K562 (cell line): Measurements from ENCODE around the gene PKD1. TPM values are rescaled to one million over a fixed set of nuclear protein-coding genes. Genes with fewer than 3 reads are reported as not detected.

Experiments used
- ATAC-seq: fragments of 200-7000 bp; cut with Tn5 transposase; 3 replicates; pipeline ENCODE4 v1.9.1; 2020; ENCODE audit warnings: moderate library complexity
- BruUV-seq: library from RNA; stranded (reverse); fragments of 400-500 nt; replicated peaks from 2 replicates; lab custom pipeline; 2021; lab: Mats Ljungman, UMichigan
- CTCF ChIA-PET: fragments of 300-600 bp; formaldehyde crosslinking; extraction: SDS; loops from one replicate; lab custom pipeline; 2021; ENCODE audit warnings: low intra/inter-chr PET ratio; lab: Yijun Ruan, JAX
- POLR2A ChIA-PET: fragments of 300-600, 350-650 bp; sonication (Branson Sonifier 250); formaldehyde crosslinking; extraction: SDS; loops from one replicate; lab custom pipeline; 2021; ENCODE audit warnings: antibody characterized with exemption, inconsistent platforms; lab: Yijun Ruan, JAX
- DNase-seq, 4 experiments: peaks; one replicate each; pipeline versions ENCODE4 v3.0.0 to v3.0.0-alpha.2; 2011 to 2018; ENCODE audit warnings: low spot score in 3 of 4, mixed read lengths in 3 of 4; ENCODE audit errors: extremely low read depth in 1 of 4
- FAIRE-seq: peaks from 2 replicates; lab custom pipeline; 2011; peaks lifted over from hg19 to GRCh38; lab: Jason Lieb, UNC
- H2AFZ ChIP-seq: 2 replicates; pipeline ENCODE4 v1.6.0; 2011; ENCODE audit warnings: low read depth, low read length, control low read depth, inconsistent platforms
- H3K27ac ChIP-seq: fragments of 200-600 bp; 3 replicates; pipeline ENCODE4 v1.8.0; 2011; ENCODE audit warnings: low read depth, mild to moderate bottlenecking, control low read depth, inconsistent platforms, low read length, moderate library complexity, mixed read lengths; ENCODE audit errors: extremely low read depth
- H3K27me3 ChIP-seq, 2 experiments: fragments of 300-600 bp in 1 of 2; 2 replicates in 1 of 2; 3 replicates in 1 of 2; pipeline versions ENCODE4 v1.6.0 to v1.8.0; 2011; ENCODE audit warnings: inconsistent platforms in 2 of 2, low read length in 2 of 2, mild to moderate bottlenecking in 1 of 2, mixed read lengths in 1 of 2, moderate library complexity in 1 of 2; ENCODE audit not compliant: control insufficient read depth in 2 of 2, insufficient read depth in 2 of 2
- H3K36me3 ChIP-seq: fragments of 300-600 bp; 3 replicates; pipeline ENCODE4 v1.8.0; 2011; ENCODE audit warnings: mild to moderate bottlenecking, low read length, inconsistent platforms; ENCODE audit not compliant: control insufficient read depth, insufficient read depth
- H3K4me1 ChIP-seq, 2 experiments: fragments of 200-600 bp in 1 of 2; replicated peaks in 1 of 2; 2 replicates in 1 of 2; 3 replicates in 1 of 2; pipeline versions ENCODE4 v1.5.1 to v1.8.0; 2011; ENCODE audit warnings: inconsistent platforms in 2 of 2, low read length in 2 of 2, mild to moderate bottlenecking in 1 of 2, mixed read lengths in 1 of 2, moderate library complexity in 1 of 2; ENCODE audit not compliant: control insufficient read depth in 2 of 2, insufficient read depth in 2 of 2
- H3K4me2 ChIP-seq: 2 replicates; pipeline ENCODE4 v1.6.1; 2011; ENCODE audit warnings: low read length, control low read depth, inconsistent platforms, mixed read lengths; ENCODE audit not compliant: insufficient read depth
- H3K4me3 ChIP-seq: fragments of 200-600 bp; sonication (generic), shearing (Covaris generic); 2 replicates; pipeline ENCODE4 v1.5.1; 2016; ENCODE audit warnings: control low read depth, inconsistent platforms
- H3K79me2 ChIP-seq: fragments of 200-600 bp; 3 replicates; pipeline ENCODE4 v1.8.0; 2011; ENCODE audit warnings: low read length, inconsistent platforms; ENCODE audit not compliant: control insufficient read depth, insufficient read depth
- H3K9ac ChIP-seq, 2 experiments: 2 replicates each; pipeline versions ENCODE4 v1.6.0 to v1.6.1; 2011; ENCODE audit warnings: low read depth in 2 of 2, low read length in 2 of 2, control low read depth in 1 of 2, inconsistent platforms in 1 of 2, mild to moderate bottlenecking in 1 of 2, mixed read lengths in 1 of 2; ENCODE audit not compliant: insufficient read depth in 1 of 2
- H3K9me1 ChIP-seq: one replicate; pipeline ENCODE4 v1.6.0; 2011; ENCODE audit warnings: inconsistent platforms, mild to moderate bottlenecking, low read length, moderate library complexity; ENCODE audit not compliant: control insufficient read depth, insufficient read depth
- H3K9me3 ChIP-seq: replicated peaks from 2 replicates; pipeline ENCODE4 v1.5.1; 2011; ENCODE audit warnings: low read depth, low read length, inconsistent platforms; ENCODE audit not compliant: control insufficient read depth, insufficient read depth
- H4K20me1 ChIP-seq: replicated peaks from 2 replicates; pipeline ENCODE4 v1.6.1; 2011; ENCODE audit warnings: low read length, inconsistent platforms, mixed read lengths; ENCODE audit not compliant: control insufficient read depth, insufficient read depth
- E2F1 ChIP-seq: sonication (generic); formaldehyde crosslinking; IDR thresholded peaks from 2 replicates; pipeline ENCODE4 v1.8.1; 2023; ENCODE audit warnings: mild to moderate bottlenecking, missing genetic modification reagents, moderate library complexity
- FOXO4 ChIP-seq: fragments of 450-650 bp; formaldehyde crosslinking; IDR thresholded peaks from 2 replicates; pipeline ENCODE4 v1.4.0; 2020; ENCODE audit warnings: mild to moderate bottlenecking, moderate library complexity
- GTF2F1 ChIP-seq: IDR thresholded peaks from 2 replicates; pipeline ENCODE4 v1.6.1; 2011; ENCODE audit warnings: low read depth, low read length, improper control_type of control experiment
- HEY1 ChIP-seq: fragments of 250-450 bp; sonication (Bioruptor Pico); IDR thresholded peaks from 2 replicates; pipeline ENCODE4 v1.5.0; 2020; ENCODE audit warnings: mild to moderate bottlenecking, moderate library complexity, borderline replicate concordance
- HMGXB4 ChIP-seq: sonication (generic); formaldehyde crosslinking; IDR thresholded peaks from 2 replicates; pipeline ENCODE4 v1.8.1; 2023; ENCODE audit warnings: mild to moderate bottlenecking, missing genetic modification reagents
- MAZ ChIP-seq, 2 experiments: fragments of 450-650 bp in 1 of 2; sonication (generic) in 1 of 2; formaldehyde crosslinking; IDR thresholded peaks in 1 of 2; conservative IDR thresholded peaks in 1 of 2; 2 replicates each; pipeline versions ENCODE4 v1.4.0 to v1.5.0; 2020; ENCODE audit warnings: mild to moderate bottlenecking in 1 of 2, missing genetic modification reagents in 1 of 2
- MITF ChIP-seq: IDR thresholded peaks from 2 replicates; pipeline ENCODE4 v1.6.1; 2014; ENCODE audit warnings: antibody characterized with exemption
- RNF2 ChIP-seq: sonication (generic); IDR thresholded peaks from 2 replicates; pipeline ENCODE4 v1.6.1; 2016
- TAF1 ChIP-seq: IDR thresholded peaks from 2 replicates; pipeline ENCODE4 v1.6.1; 2011; ENCODE audit warnings: mild to moderate bottlenecking, low read length, moderate library complexity; ENCODE audit not compliant: insufficient read depth, control insufficient read depth, severe bottlenecking; ENCODE audit errors: extremely low read depth
- TSC22D4 ChIP-seq: fragments of 450-650 bp; IDR thresholded peaks from 2 replicates; pipeline ENCODE4 v1.6.1; 2016; ENCODE audit warnings: missing genetic modification characterization, missing biosample characterization, control low read depth
- ZNF253 ChIP-seq: fragments of 250-450 bp; sonication (Bioruptor Pico); conservative IDR thresholded peaks from 2 replicates; pipeline ENCODE4 v1.6.1; 2021; ENCODE audit warnings: mild to moderate bottlenecking
- ZSCAN29 ChIP-seq: fragments of 450-650 bp; IDR thresholded peaks from 2 replicates; pipeline ENCODE4 v1.6.1; 2017
- WGBS: fragments of 100-300 bp; shearing (Covaris generic); methylation state at CpG from one replicate; pipeline ENCODE4 v1.1.6; 2016; ENCODE audit warnings: low coverage, mixed read lengths; ENCODE audit not compliant: insufficient coverage; ENCODE audit errors: missing lambda C conversion rate; 5-methylcytosine and 5-hydroxymethylcytosine counted together
- in situ Hi-C: fragments of 300-500 bp; cut with MboI; formaldehyde crosslinking; loops from 4 replicates; pipeline ENCODE4 v1.15.0; 2018; ENCODE audit warnings: inconsistent platforms, mixed read lengths
- intact Hi-C: fragments of 100-400 bp; cut with micrococcal nuclease; formaldehyde crosslinking; loops from 2 replicates; pipeline ENCODE4 v1.14.2; 2022
- polyA plus RNA-seq, 8 experiments: library from polyadenylated mRNA; depleted of rRNA in 4 of 8; stranded (reverse) in 5 of 8; unstranded in 3 of 8; fragments of >200 nt; fragmentation: Nextera tagmentation in 2 of 8; fragmentation: Illumina TruSeq in 1 of 8; extraction: Ambion mirVana in 2 of 8; extraction: Trizol in 1 of 8; gene quantifications; 2 replicates each; pipeline versions ENCODE4 v1.2.1 to v1.2.3, GENCODE V29; 2011 to 2014; ENCODE audit warnings: inconsistent platforms in 1 of 8, missing spikeins in 1 of 8
- total RNA-seq, 7 experiments: library from RNA; depleted of rRNA in 6 of 7; stranded (reverse); fragments of >200 nt in 6 of 7; fragmentation: Illumina TruSeq in 2 of 7; extraction: Trizol in 2 of 7; gene quantifications; 2 replicates each; pipeline versions ENCODE4 v1.2.1 to v1.2.3, GENCODE V29; 2011 to 2021; ENCODE audit warnings: low replicate concordance in 1 of 7
- TF ChIP-seq, protein P1 (sequence below), 3 experiments: IDR thresholded peaks in 2 of 3; conservative IDR thresholded peaks in 1 of 3; 2 replicates each; pipeline ENCODE4 v1.5.1; 2011 to 2012; ENCODE audit warnings: low read length in 3 of 3, mild to moderate bottlenecking in 3 of 3, control low read depth in 2 of 3, improper control_type of control experiment in 1 of 3, inconsistent platforms in 1 of 3, low read depth in 1 of 3, mixed read lengths in 1 of 3, moderate library complexity in 1 of 3; ENCODE audit not compliant: insufficient read depth in 2 of 3

The PKD1 gene
- total and polyA plus RNA-seq, 9 of the 15 experiments (the other 6 are each of a cell fraction or from before 2014, with no cell fraction given) = 0.23 to 93.5 (median 12.6) TPM

DNA sequence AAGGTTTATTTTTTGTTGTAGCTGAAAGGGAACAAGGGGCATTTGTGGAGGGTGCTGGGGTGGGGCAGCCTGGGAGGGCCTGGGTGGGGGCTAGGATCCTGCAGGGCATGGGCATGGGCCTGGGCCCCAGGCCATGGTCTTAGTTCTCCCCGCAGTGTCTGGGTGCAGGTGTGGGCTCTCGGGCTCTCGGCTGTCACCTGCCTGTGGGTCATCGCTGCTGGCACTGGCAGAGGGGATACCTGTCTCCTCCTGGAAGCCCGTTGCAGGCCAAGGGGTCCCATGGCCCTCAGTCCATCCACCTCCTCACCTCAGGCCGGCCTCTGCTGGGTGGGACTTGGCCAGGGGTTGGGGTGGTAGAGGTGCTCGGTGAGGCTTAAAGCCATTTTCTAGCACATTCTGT is 57.6 kb downstream of the PKD1 start (continued):
- no peak for TF ChIP-seq E2F1
- TF ChIP-seq, all 486 proteins: peak for 0

- 83% methylated on average over 10 of the region's 21 CpGs for WGBS
- H3K27me3 ChIP-seq = no peaks in the 10 kb centered on the region
- H3K9me3 ChIP-seq = no peaks in the 10 kb centered on the region
- H4K20me1 ChIP-seq = no peaks in the 10 kb centered on the region
- no peaks in the 10 kb centered on the region for H3K9me1 ChIP-seq
- H3K79me2 ChIP-seq = no peaks in the 10 kb centered on the region
- H3K4me1 ChIP-seq = peaks cover 0 to 25% of the 10 kb centered on the region in 2 experiments; a peak in 2 of 5 replicates
- no peak overlapping the region for H3K4me3 ChIP-seq
- ChIA-PET CTCF (no interaction called here), POLR2A (interaction anchor here (1.8 kb wide), 1 partner anchor 78 kb away, joined by 8 read pairs; the partner anchor contains the start of gene TRAF7)
- H2AFZ ChIP-seq = no peak overlapping the region
- intact Hi-C loops (no loop called here), in situ Hi-C loops (no loop called here)
- H3K27ac ChIP-seq = no peak overlapping the region
- H3K9ac ChIP-seq = no peak overlapping the region
- DNase-seq (no peak), FAIRE-seq (no peak), ATAC-seq (no peak)
- no TSS peak for BruUV-seq
- H3K4me2 ChIP-seq = no peak overlapping the region
- H3K36me3 ChIP-seq = peaks cover 52% of the 10 kb centered on the region; the same call in 1 of the 3 replicates
- TF ChIP-seq HMGXB4 (CRISPR knock-in tag) = no peak
- TF ChIP-seq TSC22D4 (tag) = no peak
- no peak for TF ChIP-seq MAZ (CRISPR knock-in tag; conservative IDR thresholded peaks at IDR 0.05 in 1 of 2, IDR thresholded peaks at IDR 0.05 in 1 of 2)
- TF ChIP-seq FOXO4 (CRISPR knock-in tag) = no peak
- TF ChIP-seq ZNF253 (CRISPR knock-in tag) = no peak
- TF ChIP-seq, protein P1, sequence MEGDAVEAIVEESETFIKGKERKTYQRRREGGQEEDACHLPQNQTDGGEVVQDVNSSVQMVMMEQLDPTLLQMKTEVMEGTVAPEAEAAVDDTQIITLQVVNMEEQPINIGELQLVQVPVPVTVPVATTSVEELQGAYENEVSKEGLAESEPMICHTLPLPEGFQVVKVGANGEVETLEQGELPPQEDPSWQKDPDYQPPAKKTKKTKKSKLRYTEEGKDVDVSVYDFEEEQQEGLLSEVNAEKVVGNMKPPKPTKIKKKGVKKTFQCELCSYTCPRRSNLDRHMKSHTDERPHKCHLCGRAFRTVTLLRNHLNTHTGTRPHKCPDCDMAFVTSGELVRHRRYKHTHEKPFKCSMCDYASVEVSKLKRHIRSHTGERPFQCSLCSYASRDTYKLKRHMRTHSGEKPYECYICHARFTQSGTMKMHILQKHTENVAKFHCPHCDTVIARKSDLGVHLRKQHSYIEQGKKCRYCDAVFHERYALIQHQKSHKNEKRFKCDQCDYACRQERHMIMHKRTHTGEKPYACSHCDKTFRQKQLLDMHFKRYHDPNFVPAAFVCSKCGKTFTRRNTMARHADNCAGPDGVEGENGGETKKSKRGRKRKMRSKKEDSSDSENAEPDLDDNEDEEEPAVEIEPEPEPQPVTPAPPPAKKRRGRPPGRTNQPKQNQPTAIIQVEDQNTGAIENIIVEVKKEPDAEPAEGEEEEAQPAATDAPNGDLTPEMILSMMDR (IDR thresholded peaks at IDR 0.05 in 2 of 3, conservative IDR thresholded peaks at IDR 0.05 in 1 of 3; ENCODE audit: insufficient read depth in 2 of 3, low read depth in 1 of 3, low read length in 3 of 3) = no peak
- TF ChIP-seq TAF1 = no peak
- TF ChIP-seq ZSCAN29 = no peak
- TF ChIP-seq HEY1 (CRISPR knock-in tag) = no peak
- no peak for TF ChIP-seq RNF2
- TF ChIP-seq MITF = no peak
- no peak for TF ChIP-seq GTF2F1
Observed at GRCh38 chr16:2077696-2078095, 58.0 kb downstream of the PKD1 start.
